Osteoblast (primary cell): Measurements from ENCODE around the gene LRMDA. TPM values are rescaled to one million over a fixed set of nuclear protein-coding genes. Genes with fewer than 3 reads are reported as not detected.

Experiments used
- DNase-seq: peaks from one replicate; pipeline ENCODE4 v3.0.0; 2011; ENCODE audit warnings: low spot score, mixed read lengths; ENCODE audit not compliant: insufficient read length; ENCODE audit errors: missing footprints
- H2AFZ ChIP-seq: 2 replicates; pipeline ENCODE4 v1.6.0; 2011; ENCODE audit warnings: mild to moderate bottlenecking, low read length
- H3K27ac ChIP-seq: 2 replicates; pipeline ENCODE4 v1.5.1; 2011; ENCODE audit warnings: mild to moderate bottlenecking, low read depth, low read length, moderate library complexity
- H3K27me3 ChIP-seq: 2 replicates; pipeline ENCODE4 v1.6.0; 2012; ENCODE audit warnings: mild to moderate bottlenecking, control low read depth, inconsistent platforms, low read length, moderate library complexity; ENCODE audit not compliant: insufficient read depth
- H3K36me3 ChIP-seq: 2 replicates; pipeline ENCODE4 v1.5.1; 2011; ENCODE audit warnings: mild to moderate bottlenecking, low read length, control low read depth, moderate library complexity; ENCODE audit not compliant: insufficient read depth
- H3K4me1 ChIP-seq: 2 replicates; pipeline ENCODE4 v1.5.1; 2011; ENCODE audit warnings: mild to moderate bottlenecking, low read length, control low read depth, moderate library complexity; ENCODE audit not compliant: insufficient read depth
- H3K4me2 ChIP-seq: 2 replicates; pipeline ENCODE4 v1.6.0; 2011; ENCODE audit warnings: mild to moderate bottlenecking, low read length; ENCODE audit not compliant: insufficient read depth
- H3K4me3 ChIP-seq: fragments of 200-600 bp; sonication (generic); 3 replicates; pipeline ENCODE4 v1.5.1; 2012; ENCODE audit warnings: mild to moderate bottlenecking, low read length, inconsistent platforms; ENCODE audit not compliant: insufficient read depth
- H3K79me2 ChIP-seq: 2 replicates; pipeline ENCODE4 v1.6.0; 2012; ENCODE audit warnings: mild to moderate bottlenecking, low read length, control low read depth, inconsistent platforms; ENCODE audit not compliant: insufficient read depth
- H3K9me3 ChIP-seq: 2 replicates; pipeline ENCODE4 v1.5.1; 2011; ENCODE audit warnings: low read depth, low read length, control low read depth
- H4K20me1 ChIP-seq: 2 replicates; pipeline ENCODE4 v1.6.0; 2012; ENCODE audit warnings: mild to moderate bottlenecking, low read length, control low read depth; ENCODE audit not compliant: insufficient read depth
- total RNA-seq: library from RNA; depleted of rRNA; stranded (reverse); fragments of >200 nt; gene quantifications from 2 replicates; pipeline ENCODE4 v1.2.3, GENCODE V29; 2012
- TF ChIP-seq, protein P1 (sequence below): IDR thresholded peaks from 2 replicates; pipeline ENCODE4 v1.5.1; 2011; ENCODE audit warnings: mild to moderate bottlenecking, low read depth, low read length, moderate library complexity; ENCODE audit errors: extremely low read depth

LRMDA gene
- total RNA-seq, 1 donor, result 18.5 TPM

DNA sequence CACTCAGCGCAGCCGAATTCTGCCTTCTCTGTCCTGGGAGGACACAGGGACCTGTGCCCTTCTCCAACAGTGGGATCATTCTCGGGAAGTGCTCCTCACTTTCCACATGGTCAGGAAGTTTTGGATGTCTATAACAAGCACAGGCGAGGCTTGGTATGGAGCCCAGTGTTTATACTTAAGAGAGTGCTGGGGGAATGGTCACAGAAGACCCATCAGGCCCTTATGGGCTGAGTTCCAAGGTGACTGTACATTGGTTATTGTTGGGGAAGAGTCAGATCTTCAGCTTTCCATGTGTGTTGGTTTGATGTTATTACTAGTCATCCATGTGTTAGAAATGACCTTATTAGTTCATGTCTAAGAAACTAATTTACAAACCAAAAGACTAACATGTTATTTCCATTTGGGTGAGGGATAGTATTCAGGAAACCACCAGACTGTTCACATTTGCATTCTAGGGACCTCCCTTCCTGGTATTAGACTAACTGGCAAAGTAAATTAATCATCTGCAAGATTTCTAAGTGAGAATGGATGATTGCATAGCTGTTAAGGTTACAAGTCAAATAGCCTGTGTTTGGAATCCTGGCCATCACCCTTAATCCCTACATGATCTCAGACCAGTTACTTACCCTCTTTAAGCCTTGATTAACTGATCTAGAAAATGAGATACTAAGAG, 834.2 kb downstream of the LRMDA start:
- no peak overlapping the region for H3K4me2 ChIP-seq
- TF ChIP-seq, protein P1, sequence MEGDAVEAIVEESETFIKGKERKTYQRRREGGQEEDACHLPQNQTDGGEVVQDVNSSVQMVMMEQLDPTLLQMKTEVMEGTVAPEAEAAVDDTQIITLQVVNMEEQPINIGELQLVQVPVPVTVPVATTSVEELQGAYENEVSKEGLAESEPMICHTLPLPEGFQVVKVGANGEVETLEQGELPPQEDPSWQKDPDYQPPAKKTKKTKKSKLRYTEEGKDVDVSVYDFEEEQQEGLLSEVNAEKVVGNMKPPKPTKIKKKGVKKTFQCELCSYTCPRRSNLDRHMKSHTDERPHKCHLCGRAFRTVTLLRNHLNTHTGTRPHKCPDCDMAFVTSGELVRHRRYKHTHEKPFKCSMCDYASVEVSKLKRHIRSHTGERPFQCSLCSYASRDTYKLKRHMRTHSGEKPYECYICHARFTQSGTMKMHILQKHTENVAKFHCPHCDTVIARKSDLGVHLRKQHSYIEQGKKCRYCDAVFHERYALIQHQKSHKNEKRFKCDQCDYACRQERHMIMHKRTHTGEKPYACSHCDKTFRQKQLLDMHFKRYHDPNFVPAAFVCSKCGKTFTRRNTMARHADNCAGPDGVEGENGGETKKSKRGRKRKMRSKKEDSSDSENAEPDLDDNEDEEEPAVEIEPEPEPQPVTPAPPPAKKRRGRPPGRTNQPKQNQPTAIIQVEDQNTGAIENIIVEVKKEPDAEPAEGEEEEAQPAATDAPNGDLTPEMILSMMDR, result no peak
- H3K9me3 ChIP-seq, result peaks cover under 1% of the 10 kb centered on the region
- H2AFZ ChIP-seq, result no peak overlapping the region
- no peak for DNase-seq
- H4K20me1 ChIP-seq, result no peaks in the 10 kb centered on the region
- H3K27ac ChIP-seq, result no peak overlapping the region
- no peaks in the 10 kb centered on the region for H3K36me3 ChIP-seq
- H3K27me3 ChIP-seq, result no peaks in the 10 kb centered on the region
- no peaks in the 10 kb centered on the region for H3K79me2 ChIP-seq
- no peaks in the 10 kb centered on the region for H3K4me1 ChIP-seq
- H3K4me3 ChIP-seq, result no peak overlapping the region

DNA sequence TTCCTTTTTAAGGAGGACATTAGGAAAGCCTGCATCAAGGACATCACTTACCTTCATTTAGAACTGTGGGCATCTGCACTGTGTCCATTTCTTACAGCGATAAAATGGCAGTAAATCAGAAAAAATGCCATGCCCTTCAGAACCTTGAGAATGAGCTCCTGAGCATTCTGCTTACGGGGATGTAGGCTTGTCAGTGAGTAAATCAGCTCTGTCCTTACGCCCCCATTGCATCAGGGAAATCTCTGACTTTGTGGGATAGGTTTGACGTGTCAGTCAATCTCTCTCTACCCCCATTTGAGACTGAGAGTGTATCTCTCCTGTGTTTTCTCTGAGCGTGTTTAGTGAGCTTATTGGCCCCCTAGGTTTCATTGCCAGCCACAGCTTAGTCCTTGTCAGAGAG, 837.1 kb downstream of the LRMDA start:
- Histone ChIP-seq H3K79me2 (no peaks in the 10 kb centered on the region), H3K9me3 (no peaks in the 10 kb centered on the region), H3K27me3 (no peaks in the 10 kb centered on the region), H2AFZ (no peak overlapping the region), H3K4me2 (no peak overlapping the region), H3K4me1 (no peaks in the 10 kb centered on the region), H3K36me3 (no peaks in the 10 kb centered on the region), H4K20me1 (no peaks in the 10 kb centered on the region), H3K27ac (no peak overlapping the region), H3K4me3 (no peak overlapping the region)
- no peak for DNase-seq
- TF ChIP-seq, protein P1, result no peak

DNA sequence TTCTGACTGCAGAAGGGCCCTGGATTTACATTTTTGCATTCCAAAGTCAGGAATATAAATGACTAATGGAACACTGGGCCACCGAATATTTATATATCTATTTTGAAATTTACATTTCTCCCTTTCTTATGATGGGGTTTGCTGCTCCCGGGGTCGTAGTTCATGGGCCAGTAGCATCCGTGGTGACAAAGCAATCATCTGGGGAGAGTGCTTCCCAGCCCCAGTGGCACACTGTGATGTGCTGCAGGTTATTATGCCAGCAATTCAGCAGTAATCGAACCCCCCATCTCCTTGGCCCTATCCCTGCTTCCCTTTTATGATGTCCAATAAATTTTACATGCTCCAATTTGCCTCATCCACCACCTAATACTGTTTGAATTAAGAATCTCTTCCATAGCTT, 837.5 kb downstream of the LRMDA start:
- DNase-seq, result no peak
- Histone ChIP-seq H3K4me1 (no peaks in the 10 kb centered on the region), H3K4me2 (no peak overlapping the region), H3K27ac (no peak overlapping the region), H3K79me2 (no peaks in the 10 kb centered on the region), H3K27me3 (no peaks in the 10 kb centered on the region), H3K9me3 (no peaks in the 10 kb centered on the region), H2AFZ (no peak overlapping the region), H3K4me3 (no peak overlapping the region), H4K20me1 (no peaks in the 10 kb centered on the region), H3K36me3 (no peaks in the 10 kb centered on the region)
- TF ChIP-seq, protein P1, result no peak

DNA sequence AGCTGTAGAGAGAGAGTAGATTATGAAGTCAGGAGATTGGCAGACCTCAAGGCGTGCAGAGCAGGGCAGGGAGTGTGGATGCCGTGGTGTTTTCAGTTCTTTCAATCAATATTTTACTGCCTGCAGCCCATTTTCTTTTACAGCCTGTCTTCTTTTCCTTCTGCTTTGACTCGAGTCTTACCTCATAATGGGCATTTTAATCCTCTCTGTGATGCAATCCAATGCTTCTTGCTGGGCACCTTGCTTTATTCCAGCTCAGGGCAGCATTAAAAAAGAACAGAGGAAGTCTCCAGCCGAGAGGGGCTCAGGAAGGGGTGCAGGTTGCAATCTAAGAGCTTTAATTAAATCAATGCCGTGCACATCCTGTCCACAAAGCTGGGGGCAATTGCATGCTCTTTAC, 839.0 kb downstream of the LRMDA start:
- Histone ChIP-seq H3K79me2 (no peaks in the 10 kb centered on the region), H2AFZ (no peak overlapping the region), H3K4me3 (no peak overlapping the region), H3K9me3 (no peaks in the 10 kb centered on the region), H3K4me2 (no peak overlapping the region), H3K27ac (no peak overlapping the region), H3K27me3 (no peaks in the 10 kb centered on the region), H3K36me3 (no peaks in the 10 kb centered on the region), H3K4me1 (no peaks in the 10 kb centered on the region), H4K20me1 (no peaks in the 10 kb centered on the region)
- TF ChIP-seq, protein P1, result no peak
- DNase-seq, result no peak
